HuH-7.5 (cell line): Measurements from ENCODE around the gene METRN.
A peak's percentile ranks its signal among the peaks of the same experiment; 100 is the strongest.
"Not testable (repeated sequence)": the region's sequence is repeated elsewhere in the genome, so short reads cannot be mapped to it uniquely, and the experiment has no call there.

ENCODE experiments used
- DNase-seq: peaks from one replicate; pipeline ENCODE4 v3.0.0; 2011; ENCODE audit warnings: low spot score

The METRN gene

DNA sequence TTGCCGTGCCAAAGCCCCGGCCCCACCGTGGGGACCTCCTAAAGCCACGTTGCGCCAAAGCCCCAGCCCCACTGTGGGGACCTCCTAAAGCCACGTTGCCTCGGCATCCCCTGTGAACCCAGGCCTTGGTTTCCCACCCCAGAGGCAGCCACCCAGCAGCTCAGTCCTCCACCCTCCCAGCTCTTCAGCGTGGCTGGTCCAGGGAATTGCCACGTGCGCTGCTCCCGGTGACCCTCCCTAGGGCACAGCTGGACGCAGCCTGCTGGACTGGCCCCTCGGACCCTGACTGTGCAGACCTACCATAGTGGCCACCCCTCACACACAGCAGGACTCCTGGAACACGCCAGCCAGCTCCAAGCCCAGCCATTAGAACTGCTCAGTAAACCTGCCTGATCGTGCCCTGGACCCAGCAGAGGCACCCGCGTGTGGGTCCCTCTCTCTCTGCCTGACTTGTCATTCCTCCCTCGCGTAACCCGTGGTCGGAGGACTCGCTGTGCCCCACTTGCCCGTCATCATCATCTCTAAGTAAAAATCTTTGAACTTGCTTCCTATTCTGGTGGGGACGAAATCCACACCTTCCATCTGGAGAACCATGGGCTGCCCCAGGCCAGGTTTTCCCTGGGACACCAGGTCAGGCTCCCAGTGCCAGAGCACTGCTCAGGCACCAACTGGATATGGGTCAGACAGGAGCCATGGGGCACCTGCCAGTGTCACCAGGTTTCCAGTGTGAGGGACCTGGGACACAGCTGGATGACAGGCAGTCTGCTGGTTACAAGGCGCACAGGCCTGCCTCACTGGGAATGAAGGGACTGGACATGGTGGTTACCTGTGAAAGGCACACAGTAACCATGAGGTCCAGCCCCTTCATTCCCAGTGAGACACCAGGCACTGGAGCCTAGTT lies 20.3 kb downstream of the METRN start:
- no peak for DNase-seq

DNA sequence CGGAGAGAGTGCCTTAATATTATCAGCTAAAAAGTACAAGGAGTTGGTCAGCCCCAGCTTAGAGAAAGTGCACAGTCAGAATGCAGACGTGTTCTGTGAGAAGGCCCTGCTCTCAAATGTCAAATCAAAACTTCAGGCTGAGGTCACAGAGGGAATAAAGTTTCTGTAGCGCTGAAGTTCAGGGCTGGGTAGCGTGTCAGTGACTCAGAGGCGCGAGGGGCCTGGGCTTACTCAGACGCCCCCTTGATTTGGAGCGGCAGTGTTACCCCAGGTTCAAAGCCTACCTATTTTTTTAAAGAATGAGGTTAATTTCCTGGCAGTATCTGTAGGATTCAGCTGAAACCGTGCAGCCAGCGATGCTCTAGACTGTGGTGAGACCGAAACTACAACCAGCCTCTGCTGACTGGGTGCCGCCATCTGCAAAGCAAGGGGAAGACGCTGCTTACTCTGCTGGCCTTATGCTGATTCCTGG lies 21.1 kb downstream of the METRN start:
- DNase-seq = no peak

GRCh38 chr16:736936-737481 lies 22.1 kb downstream of the METRN start:
- DNase-seq = no peak

DNA sequence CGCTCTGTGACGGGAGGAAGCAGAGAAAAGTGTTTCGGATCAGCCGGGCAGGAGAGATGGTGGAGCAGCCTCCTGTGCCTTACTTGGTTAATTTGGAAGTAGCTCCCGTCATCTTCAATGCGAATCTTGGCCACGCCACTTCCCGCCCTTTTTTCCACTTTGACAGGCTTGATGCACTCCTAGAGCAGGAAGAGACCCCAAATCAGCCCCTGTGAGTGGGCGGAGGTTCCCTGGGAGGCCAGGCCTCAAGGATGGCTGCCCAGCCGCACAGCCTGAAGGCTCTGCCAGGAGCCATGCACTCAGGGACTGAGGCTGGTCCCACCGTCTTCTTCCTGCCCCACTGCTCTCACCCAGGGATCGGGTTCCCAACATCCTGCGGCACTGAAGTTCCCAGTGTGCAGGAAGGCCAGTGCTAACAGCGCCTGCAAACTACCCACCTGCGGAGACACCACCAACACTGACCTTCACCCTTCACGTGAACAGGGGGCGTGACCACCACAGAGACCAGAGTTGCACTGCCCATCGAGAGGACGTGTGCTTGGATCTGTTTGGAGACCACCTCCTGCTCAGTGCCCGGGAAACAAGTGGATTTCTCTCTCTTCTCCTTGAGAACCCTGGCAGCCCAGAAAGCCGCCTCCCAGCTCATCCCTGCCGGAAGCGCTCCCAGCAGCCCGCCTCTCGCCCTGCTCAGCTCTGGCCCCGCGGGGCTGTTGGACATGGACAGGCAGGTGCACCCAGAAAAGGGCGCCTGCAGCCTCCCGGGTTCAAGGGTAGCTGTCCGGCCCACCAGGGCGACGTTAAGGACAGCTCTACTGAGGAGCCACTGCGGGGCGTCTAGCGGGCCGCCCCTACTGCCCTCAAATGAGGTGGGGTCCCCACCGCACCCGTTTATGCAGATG lies 24.9 kb downstream of the METRN start:
- no peak for DNase-seq

- no peak for DNase-seq
These were observed 25.5 kb downstream of the METRN start for GRCh38 chr16:740459-740763.

- peak; percentile 89 for DNase-seq
These were observed 26.0 kb downstream of the METRN start, which contains the start of gene CIAO3 for GRCh38 chr16:740764-741505. Gene CIAO3, minus strand, starts transcription at chr16:740997. Its CDS starts 12 bp downstream, at chr16:740985.

DNA sequence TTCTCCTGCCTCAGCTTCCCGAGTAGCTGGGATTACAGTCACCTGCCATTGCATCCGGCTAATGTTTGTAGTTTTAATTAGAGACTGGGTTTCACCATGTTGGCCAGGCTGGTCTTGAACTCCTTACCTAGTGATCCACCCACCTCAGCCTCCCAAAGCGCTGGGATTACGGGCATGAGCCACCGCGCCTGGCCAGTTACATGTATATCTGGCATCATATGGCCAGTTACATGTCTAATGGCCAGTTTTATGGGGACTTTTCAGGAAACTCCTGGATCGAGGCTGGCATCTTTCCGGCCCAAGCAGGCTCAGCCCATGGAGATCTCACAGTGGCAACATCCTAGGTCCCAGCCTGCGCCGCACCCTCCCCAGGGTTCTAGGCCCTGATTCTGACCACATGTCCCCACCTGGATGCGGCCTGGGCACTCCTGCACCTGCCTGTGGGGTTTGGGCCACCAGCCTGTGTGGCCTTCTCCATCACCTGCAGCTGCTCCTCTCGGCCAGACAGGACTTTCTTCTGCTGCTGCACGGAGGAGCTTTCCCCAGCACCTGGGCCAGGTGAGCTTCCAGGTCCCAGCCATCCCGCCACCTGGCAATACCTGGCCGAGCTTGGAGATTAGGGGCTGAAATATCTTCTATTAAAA lies 27.2 kb downstream of the METRN start:
- no peak for DNase-seq

GRCh38 chr16:742894-743293 lies 28.0 kb downstream of the METRN start:
- DNase-seq = not testable (repeated sequence)

DNA sequence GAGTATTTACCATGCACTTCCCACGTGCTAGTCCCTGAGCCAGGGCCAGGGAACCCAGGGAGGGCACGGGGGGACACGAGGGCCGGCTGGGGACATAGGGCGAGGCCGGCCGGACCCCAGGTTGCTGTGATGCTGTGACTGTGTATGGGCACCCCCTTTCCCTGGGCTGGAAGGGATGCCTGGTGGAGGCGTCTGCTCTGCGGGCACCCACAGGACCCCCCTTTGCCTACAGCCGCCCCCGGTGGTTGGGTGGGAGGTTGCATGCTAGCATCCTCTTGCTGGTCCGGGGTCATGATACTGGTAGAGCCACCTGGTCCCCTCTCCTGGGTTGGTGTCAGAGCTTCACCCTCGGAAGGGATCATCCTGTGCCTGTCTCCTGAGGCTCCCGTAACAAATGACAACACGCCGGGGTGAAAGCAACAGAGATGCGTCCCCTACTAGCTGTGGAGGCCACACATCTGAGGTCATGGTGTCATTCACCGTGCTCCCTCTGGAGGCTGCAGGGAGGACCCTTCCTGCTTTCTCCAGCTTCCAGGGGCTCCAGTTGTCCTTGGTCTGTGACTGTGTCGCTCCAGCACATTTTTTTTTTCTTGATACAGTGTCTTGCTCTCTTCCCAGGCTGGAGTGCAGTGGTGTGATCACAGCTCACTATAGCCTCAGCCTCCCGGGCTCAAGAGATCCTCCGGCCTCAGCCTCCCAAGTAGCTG lies 29.0 kb downstream of the METRN start:
- DNase-seq = no peak

DNA sequence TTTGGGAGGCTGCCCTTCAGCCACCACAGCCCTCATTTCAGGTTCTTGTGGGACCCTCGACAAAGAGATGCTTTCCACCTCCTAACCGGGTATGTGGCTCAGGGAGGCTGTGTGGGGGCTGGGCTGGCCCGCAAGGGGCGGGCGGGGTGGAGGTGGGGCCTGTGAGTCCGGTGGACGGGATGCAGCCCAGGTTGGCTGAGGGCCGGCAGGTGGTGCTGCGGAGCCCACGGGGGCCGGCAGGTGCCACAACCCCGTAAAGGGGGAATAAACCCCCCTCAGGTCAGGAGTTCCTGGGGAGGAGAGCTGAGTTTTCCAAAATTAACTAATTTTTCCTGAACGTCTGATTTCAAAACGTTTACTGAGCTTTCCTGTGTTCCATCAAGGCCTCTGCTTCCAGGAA lies 30.8 kb downstream of the METRN start:
- DNase-seq = peak; percentile 71

DNA sequence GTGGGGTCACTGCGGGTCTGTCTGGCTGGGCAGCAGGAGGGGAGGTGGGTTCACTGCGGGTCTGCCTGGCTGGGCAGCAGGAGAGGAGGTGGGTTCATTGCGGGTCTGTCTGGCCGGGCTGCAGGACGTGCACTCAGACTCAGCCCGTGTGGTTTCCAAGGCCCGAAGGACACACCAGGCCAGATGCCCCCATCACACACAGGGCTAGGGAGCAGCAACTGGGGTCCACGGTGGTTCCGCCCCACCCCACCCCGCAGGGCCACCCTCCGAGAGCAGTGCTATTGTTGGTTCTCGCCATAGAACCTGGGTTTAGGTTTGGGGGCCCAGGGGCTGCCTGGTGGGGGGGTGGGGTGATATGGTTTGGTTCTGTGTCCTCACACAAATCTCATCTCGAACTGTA lies 31.7 kb downstream of the METRN start:
- DNase-seq = no peak

DNA sequence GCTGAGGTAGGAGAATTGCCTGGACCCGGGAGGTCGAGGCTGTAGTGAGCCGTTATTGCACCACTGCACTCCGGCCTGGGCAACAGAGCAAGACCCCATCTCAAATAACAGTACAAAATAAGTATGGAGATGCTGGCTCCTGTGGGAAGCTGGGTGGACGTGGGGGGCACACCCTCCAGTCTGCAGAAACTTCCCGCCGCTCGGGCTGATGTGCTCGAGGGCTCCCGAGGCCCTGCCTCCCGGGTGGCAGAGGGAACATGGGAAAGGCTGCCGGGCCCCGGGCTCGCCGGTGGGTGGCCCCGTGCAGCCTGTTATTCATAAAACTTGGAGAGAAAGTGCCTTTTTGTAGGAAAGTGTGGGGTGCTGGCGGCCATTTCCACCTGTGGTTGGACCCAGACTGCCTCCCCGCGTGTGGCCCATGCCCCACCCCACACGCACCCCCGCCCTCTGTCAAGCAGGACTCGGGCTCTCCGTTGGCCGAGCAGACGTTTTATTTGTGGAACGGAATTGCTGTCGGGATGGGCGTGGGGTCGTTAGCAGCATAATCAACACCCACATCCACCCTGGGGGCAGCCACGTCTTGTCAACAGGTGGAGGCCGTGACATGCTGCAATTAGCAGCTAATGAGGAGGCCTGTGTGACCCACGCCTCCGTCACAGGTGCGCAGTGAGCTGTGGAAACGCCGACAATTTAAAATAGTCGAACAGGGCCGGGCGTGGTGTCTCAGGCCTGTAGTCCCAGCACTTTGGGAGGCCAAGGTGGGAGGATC lies 33.2 kb downstream of the METRN start:
- no peak for DNase-seq

GRCh38 chr16:749010-749409 lies 34.1 kb downstream of the METRN start:
- no peak for DNase-seq

DNA sequence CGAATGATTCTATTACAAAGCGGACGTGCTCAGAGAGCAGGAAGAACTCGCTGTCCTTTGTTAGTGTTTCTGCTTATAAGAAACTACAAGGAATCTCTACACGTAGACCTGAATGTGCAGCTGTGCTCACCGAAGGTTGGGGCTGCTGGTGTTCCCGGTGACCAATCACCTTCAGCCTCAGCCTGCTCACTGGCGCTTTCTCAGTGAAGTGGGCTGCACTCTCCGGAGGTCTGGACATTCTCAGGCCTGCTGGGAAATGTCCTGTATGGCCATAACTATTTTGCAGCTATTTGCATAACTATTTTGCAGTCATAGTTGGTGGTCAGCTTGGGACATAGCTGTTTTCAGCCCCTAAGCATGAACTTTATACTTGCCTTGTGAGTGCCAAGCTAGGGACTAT lies 35.6 kb downstream of the METRN start:
- DNase-seq = no peak

GRCh38 chr16:751152-752006 lies 36.5 kb downstream of the METRN start:
- no peak for DNase-seq

GRCh38 chr16:752007-752312 lies 37.0 kb downstream of the METRN start:
- no peak for DNase-seq

DNA sequence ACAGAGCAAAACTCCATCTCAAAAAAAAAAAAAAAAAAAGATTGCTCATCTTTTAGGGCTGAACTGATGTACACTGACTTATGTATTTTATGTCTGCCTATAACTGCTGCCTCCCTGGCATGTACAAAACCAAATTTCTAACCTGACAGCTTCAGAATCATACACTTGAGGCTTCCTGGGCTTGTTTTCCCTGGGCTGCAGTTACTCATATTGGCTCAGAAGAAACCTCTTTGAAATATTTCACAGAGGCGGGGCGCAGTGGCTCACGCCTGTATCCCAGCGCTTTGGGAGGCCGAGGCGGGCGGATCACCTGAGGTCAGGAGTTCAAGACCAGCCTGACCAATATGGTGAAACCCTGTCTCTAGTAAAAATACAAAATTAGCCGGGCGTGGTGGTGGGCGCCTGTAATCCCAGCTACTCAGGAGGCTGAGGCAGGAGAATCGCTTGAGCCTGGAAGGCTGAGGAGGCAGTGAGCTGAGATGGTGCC lies 39.2 kb downstream of the METRN start:
- DNase-seq = not testable (repeated sequence)

- DNase-seq = no peak
These were observed 39.7 kb downstream of the METRN start for GRCh38 chr16:754656-755055.

DNA sequence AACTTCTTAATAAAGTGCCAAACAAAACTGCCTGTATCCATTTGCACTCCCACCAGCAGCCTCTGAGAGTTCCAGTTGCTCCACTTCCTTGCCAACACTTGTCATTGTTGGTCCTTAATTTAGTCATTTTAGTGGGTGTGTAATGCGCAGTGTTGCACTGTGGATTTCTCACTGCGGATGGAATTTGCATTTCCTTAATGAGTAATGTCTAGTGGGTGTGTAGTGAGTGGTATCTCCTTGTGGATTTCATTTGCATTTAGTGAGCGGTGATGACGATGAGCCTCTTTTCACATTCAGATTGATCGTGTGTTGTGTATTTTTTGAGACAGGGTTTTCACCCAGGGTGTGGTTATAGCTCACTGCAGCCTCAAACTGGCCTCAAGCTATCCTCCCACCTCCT lies 41.5 kb downstream of the METRN start:
- DNase-seq = no peak
